NCI-H2171 treated with DMSO at 0.1 percent for 48 hours (cell line): ENCODE data around the gene ATXN2.
A peak's percentile ranks its signal among the peaks of the same experiment; 100 is the strongest.
"Not testable (repeated sequence)": the region's sequence is repeated elsewhere in the genome, so short reads cannot be mapped to it uniquely, and the experiment has no call there.

Source experiments
- DNase-seq: peaks from one replicate; lab custom pipeline; 2025; lab: John Stamatoyannopoulos, UW

The ATXN2 gene

DNA sequence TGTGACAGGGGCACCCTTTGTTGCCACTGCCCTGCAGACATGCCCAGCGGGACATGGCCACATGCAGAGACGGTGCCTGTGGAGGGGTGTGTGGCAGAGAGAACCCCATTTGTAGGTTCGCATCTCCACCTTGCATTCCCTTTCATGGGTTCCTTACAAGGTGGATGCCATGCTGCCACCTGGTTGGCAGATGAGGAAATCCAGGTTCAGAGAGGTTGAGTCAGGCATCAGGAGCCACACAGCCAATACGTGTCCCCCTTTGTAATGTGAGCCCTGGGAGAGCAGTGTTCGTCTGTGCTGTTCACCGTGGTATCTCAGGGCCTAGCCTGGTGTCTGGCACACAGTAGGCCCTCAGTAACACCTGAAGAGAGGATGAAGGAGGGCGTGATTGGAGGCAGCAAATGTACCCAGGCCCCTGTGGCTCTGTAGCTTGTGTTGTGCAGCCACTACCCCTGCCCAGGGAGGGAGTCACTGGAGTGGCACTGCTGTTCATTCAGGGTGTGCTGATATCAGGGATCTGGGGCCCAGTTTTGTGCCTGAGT, 184.3 kb downstream of the ATXN2 start:
- DNase-seq = no peak

DNA sequence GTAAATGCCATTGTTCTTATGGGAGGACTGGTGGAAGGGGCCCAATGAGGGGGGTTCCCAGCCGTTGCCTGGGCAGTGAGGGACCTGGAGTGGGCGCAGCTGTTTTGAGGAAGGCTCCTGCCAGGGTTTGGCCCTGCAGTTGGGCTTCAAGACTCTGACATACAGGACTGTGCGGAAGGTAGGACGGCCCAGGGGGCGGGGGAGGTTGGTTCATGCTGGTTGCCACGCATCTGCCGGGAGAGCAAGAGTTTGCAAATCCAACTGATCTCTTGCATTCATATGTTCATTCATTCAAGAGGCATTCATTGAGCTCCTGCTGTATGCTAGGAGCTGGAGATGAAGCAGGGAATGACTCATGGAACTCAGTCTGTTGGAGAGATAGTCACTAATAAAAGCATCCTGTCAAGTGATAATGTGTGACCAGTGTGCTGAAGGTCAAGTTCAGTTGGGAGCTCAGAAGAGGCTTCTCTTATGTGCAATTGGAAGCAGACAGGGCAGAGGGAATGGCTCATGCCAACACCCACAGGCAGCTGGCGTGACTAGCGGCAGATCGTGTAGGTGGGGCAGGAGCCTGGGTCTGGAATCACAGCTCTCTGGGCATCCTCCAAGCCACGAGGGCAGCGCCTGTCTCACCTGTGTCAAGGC, 185.6 kb downstream of the ATXN2 start:
- DNase-seq = no peak

DNA sequence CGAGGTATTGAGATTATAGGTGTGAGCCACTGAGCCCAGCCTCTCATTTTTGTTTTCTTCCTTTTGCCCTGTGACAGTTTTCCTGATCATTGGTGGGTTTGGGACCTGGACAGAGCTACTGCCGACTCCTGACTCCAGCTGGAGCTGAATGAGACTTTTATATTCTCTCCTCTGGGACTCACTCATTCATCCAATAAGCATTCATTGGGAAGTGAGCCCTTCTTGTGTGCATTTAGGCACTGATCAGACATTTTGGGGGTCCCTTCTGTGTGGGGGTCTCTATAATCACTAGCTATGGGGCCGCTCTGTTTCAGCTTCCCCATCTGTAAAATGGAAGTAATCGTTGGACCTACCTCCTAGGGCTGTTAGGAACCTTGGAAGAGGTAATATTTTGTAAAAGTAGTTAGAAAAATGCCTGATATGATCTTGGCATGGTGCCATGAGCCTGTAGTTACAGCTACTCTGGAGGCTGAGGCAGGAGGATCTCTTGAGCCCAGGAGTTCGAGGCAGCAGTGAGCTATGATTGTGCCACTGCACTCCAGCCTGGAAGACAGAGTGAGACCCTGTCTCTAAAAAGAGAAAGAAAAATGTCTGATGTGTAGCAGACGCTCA, 186.2 kb downstream of the ATXN2 start:
- no peak for DNase-seq

DNA sequence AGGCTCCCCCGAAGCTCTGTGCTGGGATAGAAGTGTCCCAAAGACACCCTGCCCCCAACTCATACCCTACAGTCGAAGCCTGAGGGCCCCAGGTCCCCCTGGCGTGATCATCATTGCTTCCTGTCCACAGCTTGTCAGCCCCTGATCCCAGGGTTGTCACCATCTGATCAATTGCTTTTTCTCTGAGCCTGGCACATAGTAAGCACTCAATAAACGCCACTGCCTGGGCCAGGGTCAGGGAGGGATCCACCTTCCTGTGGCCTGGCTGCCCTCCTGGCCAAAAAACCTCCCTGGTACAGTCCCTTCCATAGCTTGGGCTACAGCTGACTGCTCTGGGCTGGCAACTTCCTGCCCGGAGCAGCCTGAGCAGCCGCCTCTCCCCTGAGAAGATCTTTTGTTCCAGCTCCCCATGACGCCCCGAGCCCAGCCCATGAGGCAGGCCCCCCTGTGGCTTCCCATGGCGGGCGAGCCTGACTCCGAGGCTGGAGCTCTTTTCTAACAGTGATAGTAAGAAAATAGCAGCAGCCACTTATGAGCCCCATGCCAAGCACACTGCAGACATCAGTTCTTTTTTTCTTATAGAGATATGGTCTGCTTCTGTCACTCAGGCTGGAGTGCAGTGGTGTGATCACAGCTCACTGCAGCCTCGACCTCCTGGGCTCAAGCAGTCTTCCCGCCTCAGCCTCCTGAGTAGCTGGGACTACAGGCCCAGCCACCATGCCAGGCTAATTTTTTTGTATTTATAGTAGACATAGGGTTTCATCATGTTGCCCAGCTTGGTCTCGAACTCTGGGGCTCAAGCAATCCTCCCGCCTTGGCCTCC, 186.9 kb downstream of the ATXN2 start:
- no peak for DNase-seq

DNA sequence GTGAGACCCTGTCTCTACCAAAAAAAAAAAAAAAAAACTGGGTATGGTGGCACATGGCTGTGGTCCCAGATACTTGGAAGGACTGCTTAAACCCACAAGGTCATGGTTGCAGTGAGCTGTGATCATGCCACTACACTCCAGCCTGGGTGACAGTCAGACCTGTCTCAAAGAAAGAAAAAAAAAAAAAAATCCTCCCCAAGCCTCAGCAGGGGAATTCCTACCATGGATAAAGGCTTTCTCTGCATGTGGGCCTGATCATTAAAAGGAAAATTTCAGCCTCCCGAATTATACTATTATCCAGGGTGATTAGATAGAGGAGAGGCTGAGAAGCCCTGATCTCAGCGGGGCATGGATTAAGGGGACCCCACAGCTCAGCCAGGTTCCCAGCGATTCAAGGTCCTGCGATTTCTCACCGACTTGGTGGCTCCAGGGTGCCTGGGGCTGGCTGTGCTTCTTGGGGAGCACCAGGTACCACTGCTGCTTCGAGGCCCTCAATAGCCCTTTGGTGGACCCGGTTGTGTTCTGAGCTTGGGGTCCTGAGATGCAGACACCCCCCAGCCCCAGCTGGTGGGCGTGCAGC, 187.8 kb downstream of the ATXN2 start:
- no peak for DNase-seq

DNA sequence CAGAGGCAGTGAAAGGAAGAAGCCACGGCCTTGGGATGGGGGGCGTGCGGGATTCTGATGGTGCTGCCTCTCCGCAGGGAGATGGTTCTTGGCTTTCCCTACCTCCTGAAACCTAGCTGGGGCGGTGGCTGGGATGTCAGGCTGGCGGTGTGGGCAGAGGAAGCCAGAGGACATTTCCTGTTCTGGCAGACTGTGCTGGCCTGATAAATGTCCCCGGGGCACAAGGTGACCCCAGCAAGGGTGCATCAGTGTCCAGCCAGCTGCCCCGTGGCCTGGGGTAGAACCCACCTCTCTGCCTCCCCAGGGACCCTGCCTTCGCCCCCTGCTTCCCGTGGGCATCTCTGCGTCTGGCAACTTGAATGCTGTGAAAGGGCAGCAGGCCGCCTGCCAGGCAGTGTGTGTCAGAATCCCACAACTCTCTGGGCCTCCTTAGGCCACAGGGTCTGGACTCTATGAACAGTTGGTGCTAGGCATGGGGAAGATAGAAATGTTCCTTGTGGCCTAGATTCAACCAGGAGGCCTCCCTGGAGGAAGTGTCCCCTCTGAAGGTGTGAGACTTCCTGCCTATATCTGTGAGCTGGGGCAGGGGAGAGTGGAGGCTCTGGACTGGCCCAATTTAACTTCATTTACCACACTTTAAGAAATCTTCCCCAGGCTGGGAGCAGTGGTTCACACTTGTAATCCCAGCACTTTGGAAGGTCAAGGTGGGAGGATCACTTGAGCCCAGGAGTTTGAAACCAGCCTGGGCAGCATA, 188.5 kb downstream of the ATXN2 start:
- DNase-seq = no peak

DNA sequence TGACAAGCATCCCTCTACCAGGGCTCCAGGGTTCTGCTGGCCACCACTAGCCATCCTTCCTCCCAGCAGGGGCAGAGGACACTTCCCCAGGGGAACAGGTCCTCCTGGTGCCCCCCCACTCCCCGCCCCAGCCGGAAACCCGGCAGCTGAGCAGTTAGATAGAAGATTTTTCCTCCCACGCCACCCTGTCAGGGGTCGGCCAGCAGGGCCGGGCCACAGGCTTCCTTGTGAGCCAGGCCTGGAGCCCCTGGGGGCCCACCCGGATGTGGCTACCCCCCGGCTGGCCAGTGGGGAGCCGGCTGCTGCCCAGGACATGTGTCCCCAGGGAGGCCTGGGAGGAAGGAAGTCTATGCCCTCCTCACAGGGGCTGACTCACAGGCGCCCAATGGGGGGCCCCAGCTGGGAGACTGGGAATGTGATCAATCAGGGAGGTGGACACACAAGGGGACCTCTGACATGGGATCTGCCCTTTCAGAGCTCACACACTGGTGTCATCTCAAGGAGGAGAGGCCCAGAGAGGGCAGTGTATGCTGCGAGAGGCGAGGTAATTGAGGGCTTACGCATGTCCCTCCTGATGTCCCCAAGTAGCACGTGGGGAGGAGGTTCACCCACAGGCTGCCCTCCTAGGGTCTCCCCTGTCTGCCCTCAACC, 189.2 kb downstream of the ATXN2 start:
- no peak for DNase-seq

DNA sequence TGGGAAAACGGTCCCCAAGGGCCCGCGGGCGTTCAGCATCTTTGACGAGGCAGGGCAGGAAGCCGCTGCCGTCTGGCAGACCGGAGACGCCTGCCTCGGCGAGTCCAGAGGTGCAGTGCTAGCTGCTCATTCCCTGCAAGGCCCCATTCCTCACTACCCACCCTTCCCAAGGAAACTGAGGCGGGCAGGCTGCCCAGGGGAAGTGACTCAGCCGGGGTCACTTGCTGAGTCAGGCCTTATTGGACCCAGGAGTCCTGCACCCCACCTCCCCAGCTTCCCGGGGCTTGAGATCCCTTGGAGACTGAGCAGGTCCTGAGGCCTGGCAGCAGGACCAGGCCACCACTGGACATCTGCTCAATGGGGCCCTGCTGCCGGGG, 189.7 kb downstream of the ATXN2 start:
- peak; percentile 51 for DNase-seq

DNA sequence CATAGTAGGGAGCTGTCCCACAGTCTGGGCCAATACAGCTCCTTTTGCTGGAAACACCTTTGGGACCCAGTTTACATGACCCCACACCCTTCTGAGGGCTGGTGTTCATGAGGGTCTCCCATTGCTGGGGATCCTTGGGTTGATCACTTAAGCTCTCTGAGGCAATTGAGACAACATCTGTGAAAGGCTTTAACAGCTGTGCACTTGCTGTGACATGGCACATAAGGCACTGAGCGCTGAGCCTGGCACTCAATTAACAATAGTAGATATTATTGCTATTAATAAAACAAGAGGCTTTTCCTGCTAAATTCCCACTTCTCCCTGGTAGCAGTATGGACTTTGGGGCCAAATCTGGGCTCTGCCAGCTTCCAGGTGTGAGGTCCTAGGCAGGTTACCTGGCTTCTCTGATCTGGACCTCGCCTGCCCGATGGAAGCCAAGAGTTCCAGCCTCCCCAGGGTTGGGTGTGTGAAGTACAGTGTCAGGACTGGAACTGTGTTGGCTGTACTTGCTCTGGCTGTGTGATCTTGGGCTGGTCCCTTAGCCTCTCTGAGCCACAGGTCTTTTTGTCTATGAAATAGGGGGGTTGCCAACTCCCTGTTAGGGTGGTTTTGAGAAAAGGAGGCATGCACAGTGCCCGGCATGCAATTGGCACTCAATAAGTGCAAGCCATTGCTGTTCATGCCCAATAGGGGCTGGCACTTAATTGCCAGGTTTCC, 190.3 kb downstream of the ATXN2 start:
- DNase-seq = no peak

DNA sequence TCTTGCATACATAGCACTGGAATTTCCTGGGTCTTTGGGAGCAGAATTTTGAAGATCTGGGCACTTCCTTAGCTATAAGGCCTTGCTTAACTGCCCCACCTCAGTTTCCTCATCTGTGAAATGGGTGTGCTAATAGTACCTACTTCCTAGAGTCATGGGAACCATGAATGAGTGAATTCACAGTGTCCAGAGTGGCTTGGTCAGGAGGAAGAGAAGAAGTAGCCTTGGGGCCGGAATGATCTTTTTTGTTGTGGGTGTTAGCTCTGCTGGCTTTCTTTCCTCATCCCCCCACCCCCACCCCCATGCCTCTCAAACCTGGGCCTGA, 191.0 kb downstream of the ATXN2 start:
- DNase-seq = no peak

DNA sequence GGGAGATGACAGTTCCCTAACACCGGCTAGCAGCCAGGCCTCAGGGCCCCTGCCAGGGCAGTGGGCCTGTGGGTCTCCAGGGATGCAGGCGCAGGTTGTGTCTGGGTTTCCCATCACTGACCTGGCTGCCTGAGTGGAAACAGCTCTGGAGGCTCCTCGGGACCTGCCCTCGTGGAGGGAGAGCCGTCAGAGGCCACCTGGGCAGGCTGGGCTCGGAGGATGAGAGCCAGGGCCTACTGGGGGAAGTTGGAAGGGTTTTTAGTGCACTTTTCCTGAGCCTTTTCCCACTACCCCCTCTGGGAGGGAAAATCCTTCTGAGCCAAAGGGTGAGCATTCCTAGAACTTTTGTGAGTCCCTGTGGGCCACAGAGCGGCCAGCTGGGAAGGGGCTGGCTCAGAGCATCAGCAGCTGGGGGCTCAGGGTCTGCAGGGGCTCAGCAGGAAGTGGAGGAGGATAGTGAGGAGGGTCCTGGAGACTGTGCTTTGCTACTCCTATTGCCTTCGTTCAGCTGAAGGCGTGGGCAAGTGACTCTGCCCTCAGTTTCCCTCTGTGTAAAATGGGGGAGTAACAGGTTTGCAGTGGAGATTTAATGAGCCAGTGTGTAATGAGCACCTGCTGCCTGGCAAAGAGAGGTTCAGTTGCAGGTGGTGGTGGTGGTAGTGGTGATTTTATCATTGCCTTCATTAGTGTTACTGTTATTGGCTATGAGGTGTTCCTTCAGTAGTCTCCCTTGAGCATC, 191.6 kb downstream of the ATXN2 start:
- no peak for DNase-seq

DNA sequence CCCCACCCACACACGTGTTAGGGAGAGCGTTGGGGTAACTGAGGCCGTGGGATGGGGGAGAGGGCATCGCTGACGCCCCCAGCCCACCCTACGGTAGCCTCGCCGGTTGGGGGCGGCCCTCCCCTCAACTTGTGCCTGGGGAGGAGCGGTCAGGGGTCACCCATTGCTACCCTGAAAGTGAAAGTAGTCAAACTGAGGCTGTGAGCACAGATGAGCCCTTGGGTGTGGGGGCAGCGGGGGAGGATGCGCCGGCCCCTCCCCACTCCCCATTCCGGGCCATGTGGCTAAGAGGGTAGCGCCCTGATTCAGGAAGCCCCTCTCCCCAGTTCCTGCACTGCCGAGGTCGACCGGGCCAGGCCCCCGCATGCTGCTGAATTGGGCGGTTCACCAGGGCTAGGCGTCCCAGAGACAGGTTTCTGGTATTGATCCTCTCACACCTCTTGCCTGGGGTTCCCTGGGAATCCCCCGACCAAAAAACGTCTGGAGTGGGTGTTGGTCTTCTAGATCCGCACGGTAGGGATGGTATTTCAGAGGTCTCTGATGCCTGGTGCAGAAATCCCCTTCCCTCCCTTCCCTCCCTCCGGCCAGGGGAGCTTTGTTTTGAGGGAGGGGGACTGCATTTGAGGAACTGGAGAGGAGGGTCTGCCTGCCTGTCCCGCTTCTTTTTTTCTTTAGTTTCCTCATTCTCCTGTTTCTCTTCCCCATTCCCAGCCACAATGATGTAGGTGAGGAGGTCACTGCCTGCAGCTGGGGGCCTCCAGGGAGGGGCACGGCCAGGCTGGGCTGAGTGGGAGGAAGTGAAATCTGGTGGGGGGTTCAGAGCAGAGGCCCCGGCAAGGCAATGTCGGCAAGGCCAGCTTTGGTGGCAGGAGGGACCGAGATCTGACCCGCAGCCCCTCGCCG, 192.4 kb downstream of the ATXN2 start:
- DNase-seq = no peak

DNA sequence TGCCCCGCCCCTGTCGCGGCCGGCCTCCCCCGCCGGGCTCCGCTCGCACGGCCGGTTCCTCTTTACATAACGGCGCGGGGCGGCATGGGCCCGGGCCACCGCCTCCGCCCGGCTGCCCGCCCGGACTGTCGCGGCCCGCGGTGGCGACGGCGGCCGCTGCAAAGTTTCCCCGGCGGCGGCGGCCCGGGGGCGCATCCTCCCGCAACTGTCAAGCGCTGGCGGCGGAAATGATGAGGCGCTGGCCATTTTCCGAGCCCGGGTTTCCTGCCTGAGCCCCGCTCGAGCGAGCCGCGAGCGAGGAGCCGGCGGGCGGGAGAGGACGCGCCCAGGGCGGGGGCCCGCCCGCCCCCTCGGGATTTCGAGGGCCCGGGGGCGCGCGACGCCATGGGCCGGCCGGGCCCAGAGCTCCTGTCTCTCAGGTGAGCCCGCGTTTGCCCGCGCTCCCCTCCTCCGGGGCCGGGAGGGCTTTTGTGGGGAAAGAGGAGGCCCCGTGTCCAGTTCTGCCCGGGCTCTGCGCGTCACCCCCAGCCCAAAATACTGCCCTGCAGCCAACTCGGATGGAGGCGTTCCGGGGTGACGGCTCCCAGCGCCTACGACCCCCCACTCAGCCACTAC, 193.1 kb downstream of the ATXN2 start, which contains the start of gene SH2B3:
SH2B3 (plus strand) TSS at position 65 of the 615 bp plus-strand sequence. CDS start 12,223 bp downstream, outside the sequence.
- DNase-seq = peak; percentile 62

DNA sequence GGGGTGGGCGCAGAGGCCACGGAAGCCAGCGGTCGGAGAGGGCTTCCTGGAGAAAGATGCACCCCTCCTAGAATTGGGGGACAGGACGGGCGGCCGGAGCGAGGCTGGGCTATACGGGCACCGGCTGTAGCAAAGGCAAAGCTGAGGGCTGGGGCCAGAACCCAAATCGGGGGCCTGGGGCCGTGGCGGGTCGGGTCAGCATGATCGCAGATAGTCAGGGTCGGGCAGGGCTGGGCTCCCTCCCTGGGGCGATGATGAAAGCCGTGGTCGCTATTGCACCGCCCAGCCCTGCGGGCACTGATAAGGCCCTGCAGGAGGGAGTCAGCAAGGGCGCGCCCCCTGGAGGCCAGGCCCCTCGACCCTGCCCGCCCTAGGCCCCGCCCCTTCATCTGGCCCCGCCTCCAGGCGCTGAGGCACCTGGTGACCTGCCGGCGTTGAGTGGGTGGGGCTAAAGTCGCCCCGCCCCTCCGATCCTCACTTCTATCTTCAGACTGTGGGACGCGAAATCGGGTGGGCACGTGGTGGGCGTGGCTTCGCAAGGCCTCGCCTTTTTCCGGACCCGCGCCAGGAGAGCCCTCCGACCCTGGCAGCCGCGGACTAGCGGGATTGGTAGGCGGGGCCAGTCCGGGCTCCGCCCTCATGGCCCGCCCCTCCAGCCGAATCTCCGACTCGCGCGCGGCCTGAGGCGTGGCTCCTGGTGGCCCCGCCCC, 193.8 kb downstream of the ATXN2 start:
- DNase-seq = peak; percentile 95

DNA sequence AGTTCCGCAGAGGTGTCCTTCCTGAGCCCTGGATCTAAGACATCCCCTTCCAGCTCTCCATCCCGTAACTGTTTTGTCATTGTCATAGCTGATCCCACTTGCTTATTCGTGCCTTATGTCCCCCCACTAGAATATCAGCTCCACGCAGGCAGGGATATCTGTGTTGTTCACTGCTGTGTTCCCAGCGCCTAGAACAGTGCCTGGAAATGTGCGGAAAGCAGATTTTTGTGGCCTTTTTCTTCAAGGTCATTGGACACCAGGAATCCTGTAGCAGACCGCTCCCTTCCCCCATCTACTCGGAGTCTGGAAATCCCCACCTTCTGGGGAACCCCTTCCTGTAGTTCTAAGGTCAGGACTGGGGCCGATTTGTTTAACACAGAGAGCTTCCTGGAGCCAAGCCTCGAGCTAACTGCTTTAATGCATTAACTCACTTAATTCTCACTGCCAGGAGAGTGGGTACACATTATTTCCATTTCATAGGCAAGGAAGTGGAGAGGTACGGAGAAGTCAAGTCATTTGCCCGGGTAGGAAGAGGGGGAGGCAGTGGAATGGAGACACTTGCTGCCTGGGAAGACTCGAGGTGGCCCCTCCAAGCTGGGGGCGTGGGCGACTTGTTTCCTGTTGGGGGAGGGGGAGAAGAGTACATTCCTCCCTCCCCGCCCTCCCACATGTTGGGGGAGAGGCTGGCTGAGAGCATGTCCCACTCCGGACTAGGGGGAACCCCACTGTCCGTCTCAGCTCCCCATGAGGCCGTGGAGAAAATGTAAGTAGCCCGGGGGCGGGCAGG, 194.6 kb downstream of the ATXN2 start:
- no peak for DNase-seq

DNA sequence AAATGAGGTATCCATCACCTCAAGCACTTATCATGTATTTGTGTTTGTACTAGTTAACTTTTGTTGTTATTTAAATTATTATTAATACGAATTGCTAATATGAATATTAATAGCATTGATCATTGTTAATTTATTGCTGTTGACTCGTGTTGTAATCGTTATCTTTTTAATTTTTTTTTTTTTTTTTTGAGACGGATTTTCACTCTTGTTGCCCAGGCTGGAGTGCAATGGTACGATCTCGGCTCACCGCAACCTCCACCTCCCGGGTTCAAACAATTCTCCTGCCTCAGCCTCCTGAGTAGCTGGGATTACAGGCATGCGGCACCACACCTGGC, 196.7 kb downstream of the ATXN2 start:
- not testable (repeated sequence) for DNase-seq
